ENCODE data around the gene PITPNM1. TPM values are rescaled to one million over a fixed set of nuclear protein-coding genes. Genes with fewer than 3 reads are reported as not detected.

PITPNM1 gene
- total and polyA plus RNA-seq, 2 of the 13 experiments (the other 11 are each of a cell fraction or from before 2014, with no cell fraction given): 8.2 to 8.5 TPM

GRCh38 chr11:67505605-67506396 is 638 bp upstream of the PITPNM1 start (continued):
- TF ChIP-seq ZNF318 (CRISPR knock-in tag; IDR thresholded peaks at IDR 0.05) (no peak), MXD3 (CRISPR knock-in tag; IDR thresholded peaks at IDR 0.05) (0 out of 2 replicates have a peak, but pooled peaks have one; percentile 23), MED1 (CRISPR knock-in tag; IDR thresholded peaks at IDR 0.05) (peak; percentile 53), GATA4 (IDR thresholded peaks at IDR 0.05; ENCODE audit: borderline replicate concordance, low read depth) (no peak), HBP1 (CRISPR knock-in tag; IDR thresholded peaks at IDR 0.05; ENCODE audit: low read depth) (peak; percentile 83; the same call in 1 of the 2 replicates), ATAD3A (CRISPR knock-in tag; IDR thresholded peaks at IDR 0.05) (no peak), FOXA3 (CRISPR knock-in tag; IDR thresholded peaks at IDR 0.05) (peak; percentile 29; the same call in 1 of the 2 replicates), SIX1 (CRISPR knock-in tag; IDR thresholded peaks at IDR 0.05; ENCODE audit: borderline replicate concordance) (no peak), RXRA (CRISPR knock-in tag; IDR thresholded peaks at IDR 0.05) (peak; percentile 68), SIN3A (IDR thresholded peaks at IDR 0.05; ENCODE audit: borderline replicate concordance, low read depth, low read length) (peak; percentile 75; the same call in 1 of the 2 replicates), ARNT (IDR thresholded peaks at IDR 0.05) (no peak), ZGPAT (CRISPR knock-in tag; IDR thresholded peaks at IDR 0.05) (peak; percentile 60), ZBTB8A (CRISPR knock-in tag; IDR thresholded peaks at IDR 0.05; ENCODE audit: borderline replicate concordance, low read depth) (no peak), PHF20 (CRISPR knock-in tag; IDR thresholded peaks at IDR 0.05) (no peak), ZC3H13 (CRISPR knock-in tag; IDR thresholded peaks at IDR 0.05) (peak; percentile 79), GABPA (IDR thresholded peaks at IDR 0.05; ENCODE audit: low read depth, low read length) (no peak), GABPA (CRISPR knock-in tag; IDR thresholded peaks at IDR 0.05; ENCODE audit: low read depth) (peak; percentile 33; the same call in 1 of the 2 replicates), ZNF224 (CRISPR knock-in tag; IDR thresholded peaks at IDR 0.05) (no peak)

Data from HepG2 (cell line).